Heart left ventricle (tissue), 13 donors: ENCODE measurements around the gene ETV5.

Experiments
- CTCF ChIP-seq, 12 donors: fragments of 200-600 bp; sonication (generic) in 4 of 12; IDR thresholded peaks; one replicate each; pipeline versions ENCODE4 v1.5.0 to v1.8.0; 2018 to 2022; ENCODE audit warnings: antibody characterized with exemption in 12 of 12, mild to moderate bottlenecking in 5 of 12
- POLR2A ChIP-seq, 2 donors: fragments of 450-650 bp; IDR thresholded peaks; one replicate each; pipeline ENCODE4 v1.6.1; 2017; ENCODE audit warnings: antibody characterized with exemption in 2 of 2, mild to moderate bottlenecking in 2 of 2, moderate library complexity in 2 of 2
- donor health status: ischemic (EF 13 %, LVEDD 7.1; RV severe dilation, severe dysfunction).
- donor health status: DM: no; HTN: yes; CAD: no.
- donor health status: DM: no; HTN: no; CAD: no.
- donor health status: ischemic (EF 25% LVEDD 6.9; RV normal size, moderate dysfunction).
- donor health status: ischemic (EF 25% LVEDD 5.7; RV mildly dilated, moderate dysfunction).
- donor health status: ischemic (EF 35%, LVEDD 5.7; RV mildly dilated, moderate dysfunction).
- donor health status: nonischemic (EF 11% LVEDD 7.7; RV severe dilation, severe dysfunction).
- donor health status: DM: yes; HTN: yes; CAD: no.
- donor health status: PGD.
- donor health status: ischemic (EF 29% LVEDD 5.4; RV normal size, mild dysfunction).
- donor health status: nonischemic (EF 23%, LVEDD 6.1; RV moderate dilation, normal function).

DNA sequence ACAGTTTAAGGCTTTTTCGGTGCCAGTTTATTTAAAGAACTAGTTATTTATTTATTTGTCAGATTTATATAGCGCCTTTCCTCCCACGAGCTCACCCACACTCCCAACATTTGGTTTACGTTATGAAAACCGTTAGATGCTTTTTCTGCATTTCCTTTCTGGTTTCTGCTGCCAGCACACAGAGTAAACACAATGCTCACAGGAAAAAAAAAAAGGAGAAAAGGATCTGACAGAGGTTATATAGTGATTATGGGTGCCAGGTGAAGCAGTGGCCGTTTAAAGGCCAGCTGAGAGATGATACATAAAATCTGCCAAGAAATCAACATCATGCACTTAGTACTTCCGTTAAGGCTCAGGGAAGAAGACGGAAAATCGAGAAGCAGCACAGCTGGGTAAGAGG, 37.9 kb downstream of the ETV5 start:
- TF ChIP-seq CTCF (IDR thresholded peaks at IDR 0.05) (no peak), POLR2A (IDR thresholded peaks at IDR 0.05) (no peak)
